ENCODE measurements around the gene XRCC1. TPM values are rescaled to one million over a fixed set of nuclear protein-coding genes. Genes with fewer than 3 reads are reported as not detected.
A peak's percentile ranks its signal among the peaks of the same experiment; 100 is the strongest.

XRCC1 gene
- total and polyA plus RNA-seq, 10 of the 15 experiments (the other 5 are each of a cell fraction or from before 2014, with no cell fraction given), result 2.0 to 51.1 (median 33.7) TPM

GRCh38 chr19:43619262-43620060 is 44.1 kb upstream of the XRCC1 start, which contains the start of gene ZNF428:
Gene ZNF428, minus strand, starts transcription at chr19:43619629. Its CDS starts 5,325 bp downstream, at chr19:43614304.
- RAD21 ChIA-PET (ENCODE audit: unreplicated experiment), result no interaction called here
- SMC1A ChIA-PET (ENCODE audit: uncharacterized antibody, unreplicated experiment), result no interaction called here
- peak; percentile 95 for ATAC-seq
- Histone ChIP-seq H2AFZ (ENCODE audit: control insufficient read depth, low read depth, low read length) (peak within 1 kb of the TSS; percentile 77), H3K27me3 (replicated peaks in 1 of 2; ENCODE audit: control insufficient read depth in 2 of 2, insufficient read depth in 2 of 2, low read length in 1 of 2) (no peaks in the 10 kb centered on the region), H3K27ac (ENCODE audit: control insufficient read depth, insufficient read depth) (peak within 1 kb of the TSS; percentile 77), H3K4me1 (ENCODE audit: control insufficient read depth, insufficient read depth, low read length) (peaks cover 6% of the 10 kb centered on the region; the same call in 1 of the 2 replicates), H3K4me2 (ENCODE audit: control insufficient read depth, insufficient read depth) (peak within 1 kb of the TSS; percentile 99), H3K9ac (ENCODE audit: control insufficient read depth, insufficient read depth, low read length) (peak within 1 kb of the TSS; percentile 85), H3K36me3 (ENCODE audit: control insufficient read depth in 2 of 2, insufficient read depth in 2 of 2, low read length in 1 of 2) (no peaks in the 10 kb centered on the region), H3K9me3 (replicated peaks; ENCODE audit: control insufficient read depth, insufficient read depth, low read length) (no peaks in the 10 kb centered on the region), H3K4me3 (peak within 1 kb of the TSS; percentile 82), H4K20me1 (ENCODE audit: control insufficient read depth, insufficient read depth) (no peaks in the 10 kb centered on the region), H3K79me2 (ENCODE audit: control insufficient read depth, insufficient read depth, low read length) (peaks cover 18% of the 10 kb centered on the region)
- WGBS (ENCODE audit: insufficient coverage, insufficient replicate concordance, low lambda C conversion rate, missing lambda C conversion rate), result under 1% methylated on average over 81 of the region's 81 CpGs
- peak; percentile 92 for FAIRE-seq
- intact Hi-C loops (cut with micrococcal nuclease; ENCODE audit: unreplicated experiment), result loop anchor here (1.0 kb wide), 1 partner anchor 44 kb away; the partner anchor contains the start of genes PINLYP and XRCC1
- no TSS peak for BruUV-seq (replicated peaks)
- in situ Hi-C loops (cut with MboI), result no loop called here
- CTCF ChIA-PET, result interaction anchor here (0.9 to 1.2 kb wide), 2 partner anchors 25 to 64 kb away, joined by 3 to 4 read pairs; no protein-coding TSS in a partner anchor
- POLR2A ChIA-PET, result no interaction called here
- peak; percentile 67 for DNase-seq (ENCODE audit: low read depth, low spot score)
- no peak for TF ChIP-seq PRDM15 (CRISPR knock-in tag; IDR thresholded peaks at IDR 0.05)
- peak; percentile 87 for TF ChIP-seq POLR2A (IDR thresholded peaks at IDR 0.05; ENCODE audit: low read depth, low read length)
- TF ChIP-seq E2F4 (IDR thresholded peaks at IDR 0.05; ENCODE audit: low read depth, low read length), result no peak; the same call in 1 of the 2 replicates
- no peak for TF ChIP-seq CBX5 (IDR thresholded peaks at IDR 0.05; ENCODE audit: low read depth)
- TF ChIP-seq SUZ12 (IDR thresholded peaks at IDR 0.05; ENCODE audit: unreplicated experiment), result no peak
- no peak for TF ChIP-seq STAT3 (IDR thresholded peaks at IDR 0.05; ENCODE audit: low read depth, low read length)
- 0 out of 2 replicates have a peak, but pooled peaks have one; percentile 43 for TF ChIP-seq BACH1 (IDR thresholded peaks at IDR 0.05; ENCODE audit: borderline replicate concordance)
- no peak for TF ChIP-seq ZZZ3 (IDR thresholded peaks at IDR 0.05; ENCODE audit: control insufficient read depth, insufficient read length, low read depth)
- TF ChIP-seq MEF2B (IDR thresholded peaks at IDR 0.05; ENCODE audit: partially characterized antibody, poor library complexity, severe bottlenecking), result peak; percentile 49
- peak; percentile 75 for TF ChIP-seq PML (IDR thresholded peaks at IDR 0.05; ENCODE audit: low read length)
- 0 out of 2 replicates have a peak, but pooled peaks have one; percentile 17 for TF ChIP-seq TAF1 (IDR thresholded peaks at IDR 0.05; ENCODE audit: borderline replicate concordance, low read depth, low read length)
- peak; percentile 80; the same call in 1 of the 2 replicates for TF ChIP-seq DPF2 (IDR thresholded peaks at IDR 0.05)
- TF ChIP-seq ZNF687 (IDR thresholded peaks at IDR 0.05), result peak; percentile 98
- TF ChIP-seq ZSCAN29 (IDR thresholded peaks at IDR 0.05), result 0 out of 2 replicates have a peak, but pooled peaks have one; percentile 18
- no peak for TF ChIP-seq ZNF24 (IDR thresholded peaks at IDR 0.05)

All from GM12878 (cell line).